Lung (tissue), 12 donors: ENCODE data around the gene PLP2. TPM values are rescaled to one million over a fixed set of nuclear protein-coding genes. Genes with fewer than 3 reads are reported as not detected.
A peak's percentile ranks its signal among the peaks of the same experiment; 100 is the strongest.

Source experiments
- ATAC-seq: fragments of 200-7000 bp; cut with Tn5 transposase; one replicate; pipeline ENCODE4 v1.9.1; 2020; ENCODE audit warnings: moderate number of reproducible peaks; ENCODE audit not compliant: insufficient read depth, low FRiP score
- DNase-seq, 3 donors: peaks; one replicate each; pipeline ENCODE4 v3.0.0-alpha.2; 2013 to 2017
- H3K27ac ChIP-seq, 2 donors: one replicate each; pipeline ENCODE4 v1.5.1; 2013; ENCODE audit warnings: mild to moderate bottlenecking in 2 of 2, moderate library complexity in 2 of 2, control low read depth in 1 of 2, inconsistent platforms in 1 of 2, low read depth in 1 of 2, low read length in 1 of 2
- H3K27me3 ChIP-seq, 3 donors: one replicate each; pipeline ENCODE4 v1.5.1; 2013; ENCODE audit warnings: low read length in 2 of 3; ENCODE audit not compliant: control insufficient read depth in 3 of 3, insufficient read depth in 3 of 3
- H3K36me3 ChIP-seq, 4 donors: one replicate each; pipeline ENCODE4 v1.5.1; 2013; ENCODE audit warnings: low read length in 4 of 4, mild to moderate bottlenecking in 1 of 4, moderate library complexity in 1 of 4; ENCODE audit not compliant: control insufficient read depth in 4 of 4, insufficient read depth in 4 of 4
- H3K4me1 ChIP-seq, 5 donors: one replicate each; pipeline ENCODE4 v1.5.1; 2013; ENCODE audit warnings: low read length in 5 of 5, mild to moderate bottlenecking in 2 of 5, moderate library complexity in 1 of 5; ENCODE audit not compliant: control insufficient read depth in 5 of 5, insufficient read depth in 5 of 5
- H3K4me3 ChIP-seq: one replicate; pipeline ENCODE4 v1.5.1; 2013; ENCODE audit warnings: mild to moderate bottlenecking, control low read depth, moderate library complexity
- H3K9ac ChIP-seq, 2 donors: one replicate each; pipeline ENCODE4 v1.5.1; 2013; ENCODE audit warnings: low read length in 2 of 2, control low read depth in 1 of 2; ENCODE audit not compliant: insufficient read depth in 1 of 2
- H3K9me3 ChIP-seq, 4 donors: one replicate each; pipeline ENCODE4 v1.5.1; 2013; ENCODE audit warnings: low read length in 3 of 4, mild to moderate bottlenecking in 1 of 4, moderate library complexity in 1 of 4; ENCODE audit not compliant: control insufficient read depth in 4 of 4, insufficient read depth in 3 of 4
- CTCF ChIP-seq: IDR thresholded peaks from 2 replicates; pipeline ENCODE4 v1.5.1; 2012; ENCODE audit warnings: mild to moderate bottlenecking; ENCODE audit errors: control extremely low read depth, extremely low read depth
- WGBS, 2 donors: extraction: QIAGEN DNeasy Blood & Tissue Kit; methylation state at CpG; one replicate each; pipeline ENCODE4 v1.1.7; 2013; 5-methylcytosine and 5-hydroxymethylcytosine counted together
- polyA plus RNA-seq, 2 donors: library from polyadenylated mRNA; stranded (reverse); fragments of 200-250 nt; gene quantifications; one replicate each; pipeline ENCODE4 v1.2.1, GENCODE V29; 2013
- total RNA-seq, 2 donors: library from RNA; depleted of rRNA in 1 of 2; stranded (reverse); fragments of >200 nt in 1 of 2; gene quantifications; one replicate each; pipeline ENCODE4 v1.2.1, GENCODE V29; 2014 to 2021
- donor health status: control.
- donor health status: control.
- donor health status: Bipolar disorder and iron deficiency.
- donor health status: healthy.
- donor health status: DM: yes; HTN: yes; CAD: no.

Gene PLP2
- total and polyA plus RNA-seq, 4 donors: 8.9 to 222 (median 159) TPM

- TF ChIP-seq CTCF: no peak
- H3K36me3 ChIP-seq: peaks cover 0 to 20% (median 3%) of the 10 kb centered on the region in 4 donors
- H3K9me3 ChIP-seq: peaks cover 0 to 3% (median 0%) of the 10 kb centered on the region in 4 donors
- WGBS, 2 donors: 58 to 67% methylated on average over 2 to 4 of the region's 4 CpGs
- no peaks in the 10 kb centered on the region for H3K27me3 ChIP-seq
- peaks cover 0 to 3% (median 0%) of the 10 kb centered on the region in 5 donors for H3K4me1 ChIP-seq
- peak overlapping the region in 1 of 2 donors; percentile 28 for H3K27ac ChIP-seq
- H3K9ac ChIP-seq: no peak overlapping the region
- DNase-seq (no peak), ATAC-seq (no peak)
- no peak overlapping the region for H3K4me3 ChIP-seq
Observed at GRCh38 chrX:49177338-49177833, 5.7 kb downstream of the PLP2 start.

- Histone ChIP-seq H3K36me3 (peaks cover 0 to 22% (median 3%) of the 10 kb centered on the region in 4 donors), H3K4me3 (no peak overlapping the region), H3K4me1 (peaks cover 0 to 2% (median 0%) of the 10 kb centered on the region in 5 donors), H3K9ac (no peak overlapping the region), H3K27ac (no peak overlapping the region), H3K27me3 (no peaks in the 10 kb centered on the region), H3K9me3 (peaks cover 0 to 3% (median 0%) of the 10 kb centered on the region in 4 donors)
- no peak for ATAC-seq
- 93 to 95% methylated on average over 18 to 23 of the region's 23 CpGs for WGBS, 2 donors
- no peak for DNase-seq
- TF ChIP-seq CTCF: no peak
Observed at GRCh38 chrX:49177873-49178480, 6.3 kb downstream of the PLP2 start.

DNA sequence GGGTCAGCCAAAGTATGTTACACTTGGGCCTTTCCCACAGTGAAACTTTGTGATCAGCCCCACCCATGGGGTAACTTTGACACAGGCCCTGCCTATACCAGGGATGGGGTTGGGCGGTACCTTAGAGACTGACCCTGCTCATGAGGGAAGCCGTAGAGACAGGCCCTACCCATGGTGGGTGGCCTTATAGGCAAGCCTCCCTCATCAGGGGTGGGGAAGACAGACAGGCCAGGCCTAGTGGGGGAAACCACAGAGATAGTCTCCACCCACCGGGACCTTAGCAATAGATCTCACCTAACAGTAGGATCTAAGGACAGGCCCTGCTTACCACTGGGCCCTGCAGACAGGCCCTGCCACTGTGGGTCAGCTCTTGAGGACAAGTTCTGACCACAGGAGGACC lies 6.8 kb downstream of the PLP2 start:
- peaks cover 0 to 23% (median 3%) of the 10 kb centered on the region in 4 donors for H3K36me3 ChIP-seq

More for the DNA sequence above, 6.8 kb downstream of the PLP2 start:
- H3K9ac ChIP-seq: no peak overlapping the region
- no peak for TF ChIP-seq CTCF
- H3K4me3 ChIP-seq: no peak overlapping the region
- 89 to 95% methylated on average over 2 to 3 of the region's 3 CpGs for WGBS, 2 donors
- H3K27me3 ChIP-seq: no peaks in the 10 kb centered on the region
- no peak overlapping the region for H3K27ac ChIP-seq
- DNase-seq (no peak), ATAC-seq (no peak)
- peaks cover 0 to 3% (median 0%) of the 10 kb centered on the region in 4 donors for H3K9me3 ChIP-seq
- no peaks in the 10 kb centered on the region for H3K4me1 ChIP-seq
